HPDE6-E6E7 (cell line): ENCODE data around the gene ADGRA1.
"Not testable (repeated sequence)": the region's sequence is repeated elsewhere in the genome, so short reads cannot be mapped to it uniquely, and the experiment has no call there.

Source experiments
- DNase-seq: peaks from one replicate; pipeline ENCODE4 v3.0.0; 2011; ENCODE audit warnings: missing footprints; ENCODE audit errors: extremely low spot score

Gene ADGRA1

DNA sequence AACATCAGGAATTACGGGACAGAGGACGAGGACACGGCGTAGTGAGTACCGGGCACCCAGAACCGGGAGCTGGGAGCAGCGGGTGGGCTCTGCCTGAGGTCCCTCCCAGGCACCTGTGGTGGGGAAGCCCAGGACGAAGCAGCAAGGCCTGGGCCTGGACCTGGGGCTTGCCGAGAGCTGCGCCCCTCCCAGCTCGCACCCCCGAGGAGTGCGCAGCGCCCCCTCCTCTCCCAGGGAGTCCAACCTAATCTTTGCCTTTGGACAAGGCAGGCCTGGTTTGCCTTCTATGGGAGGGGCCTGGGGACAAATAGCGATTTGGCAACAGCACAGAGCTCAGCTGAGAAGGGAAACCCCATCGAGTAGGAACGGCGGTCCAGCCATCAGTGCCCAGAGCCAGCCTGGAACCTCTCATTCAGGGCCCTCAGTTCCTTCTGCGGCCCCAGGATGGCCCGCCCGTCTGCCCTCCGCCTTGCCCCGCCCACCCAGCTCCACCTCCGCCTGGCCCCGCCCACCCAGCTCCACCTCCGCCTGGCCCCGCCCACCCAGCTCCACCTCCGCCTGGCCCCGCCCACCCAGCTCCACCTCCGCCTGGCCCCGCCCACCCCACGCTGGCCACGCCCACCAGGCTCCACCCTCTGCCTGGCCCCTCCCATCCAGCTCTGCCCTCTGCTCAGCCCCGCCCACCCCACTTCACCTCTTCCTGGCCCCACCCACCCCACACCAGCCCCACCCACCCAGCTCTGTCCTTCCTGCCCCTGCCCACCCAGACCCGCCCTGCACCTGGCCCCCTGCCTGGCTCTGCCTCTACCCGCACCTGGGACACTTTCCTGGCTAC is 39.8 kb downstream of the ADGRA1 start:
- no peak for DNase-seq

DNA sequence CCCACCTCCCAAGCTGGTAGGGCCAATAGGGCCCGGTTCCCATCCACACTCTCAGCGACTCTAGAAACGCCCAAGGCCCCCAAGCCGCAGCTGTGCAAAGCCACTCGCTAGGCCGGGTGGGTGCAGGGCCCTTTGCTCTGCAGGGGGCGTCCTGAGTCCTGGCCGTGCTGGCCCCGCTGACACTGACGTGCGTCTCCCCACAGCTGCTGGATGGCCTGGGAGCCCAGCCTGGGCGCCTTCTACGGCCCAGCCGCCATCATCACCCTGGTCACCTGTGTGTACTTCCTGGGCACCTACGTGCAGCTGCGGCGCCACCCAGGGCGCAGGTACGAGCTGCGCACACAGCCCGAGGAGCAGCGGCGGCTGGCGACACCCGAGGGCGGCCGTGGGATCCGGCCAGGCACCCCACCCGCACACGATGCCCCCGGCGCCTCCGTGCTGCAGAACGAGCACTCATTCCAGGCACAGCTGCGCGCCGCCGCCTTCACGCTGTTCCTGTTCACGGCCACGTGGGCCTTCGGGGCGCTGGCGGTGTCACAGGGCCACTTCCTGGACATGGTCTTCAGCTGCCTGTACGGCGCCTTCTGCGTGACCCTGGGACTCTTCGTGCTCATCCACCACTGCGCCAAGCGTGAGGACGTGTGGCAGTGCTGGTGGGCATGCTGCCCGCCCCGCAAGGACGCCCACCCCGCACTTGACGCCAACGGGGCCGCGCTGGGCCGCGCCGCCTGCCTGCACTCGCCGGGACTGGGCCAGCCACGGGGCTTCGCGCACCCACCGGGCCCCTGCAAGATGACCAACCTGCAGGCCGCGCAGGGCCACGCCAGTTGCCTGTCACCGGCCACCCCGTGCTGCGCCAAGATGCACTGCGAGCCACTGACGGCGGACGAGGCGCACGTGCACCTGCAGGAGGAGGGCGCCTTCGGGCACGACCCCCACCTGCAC is 40.7 kb downstream of the ADGRA1 start:
- no peak for DNase-seq

DNA sequence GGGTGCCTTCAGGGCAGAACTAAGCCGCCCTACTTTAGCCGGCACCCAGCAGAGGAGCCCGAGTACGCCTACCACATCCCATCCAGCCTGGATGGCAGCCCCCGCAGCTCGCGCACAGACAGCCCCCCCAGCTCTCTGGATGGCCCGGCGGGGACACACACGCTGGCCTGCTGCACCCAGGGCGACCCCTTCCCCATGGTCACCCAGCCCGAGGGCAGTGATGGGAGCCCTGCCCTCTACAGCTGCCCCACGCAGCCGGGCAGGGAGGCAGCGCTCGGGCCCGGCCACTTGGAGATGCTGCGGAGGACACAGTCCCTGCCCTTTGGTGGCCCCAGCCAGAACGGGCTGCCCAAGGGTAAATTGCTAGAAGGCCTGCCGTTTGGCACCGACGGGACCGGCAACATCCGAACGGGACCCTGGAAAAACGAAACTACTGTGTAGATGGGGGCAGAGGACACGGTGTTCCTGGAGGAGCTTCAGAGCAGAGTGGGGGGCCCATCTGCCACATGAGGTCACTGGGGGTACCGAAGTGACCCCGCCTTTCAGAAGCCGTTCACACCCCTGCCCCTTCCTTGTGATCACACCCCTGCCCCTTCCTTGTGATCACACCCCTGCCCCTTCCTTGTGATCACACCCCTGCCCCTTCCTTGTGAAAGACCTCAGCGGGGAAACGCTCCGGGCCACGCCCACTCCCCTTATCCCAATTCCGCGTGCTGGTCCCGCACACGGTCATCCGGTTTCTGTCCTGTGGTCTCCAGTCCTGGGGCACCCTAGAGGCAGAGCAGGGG is 41.5 kb downstream of the ADGRA1 start:
- no peak for DNase-seq

DNA sequence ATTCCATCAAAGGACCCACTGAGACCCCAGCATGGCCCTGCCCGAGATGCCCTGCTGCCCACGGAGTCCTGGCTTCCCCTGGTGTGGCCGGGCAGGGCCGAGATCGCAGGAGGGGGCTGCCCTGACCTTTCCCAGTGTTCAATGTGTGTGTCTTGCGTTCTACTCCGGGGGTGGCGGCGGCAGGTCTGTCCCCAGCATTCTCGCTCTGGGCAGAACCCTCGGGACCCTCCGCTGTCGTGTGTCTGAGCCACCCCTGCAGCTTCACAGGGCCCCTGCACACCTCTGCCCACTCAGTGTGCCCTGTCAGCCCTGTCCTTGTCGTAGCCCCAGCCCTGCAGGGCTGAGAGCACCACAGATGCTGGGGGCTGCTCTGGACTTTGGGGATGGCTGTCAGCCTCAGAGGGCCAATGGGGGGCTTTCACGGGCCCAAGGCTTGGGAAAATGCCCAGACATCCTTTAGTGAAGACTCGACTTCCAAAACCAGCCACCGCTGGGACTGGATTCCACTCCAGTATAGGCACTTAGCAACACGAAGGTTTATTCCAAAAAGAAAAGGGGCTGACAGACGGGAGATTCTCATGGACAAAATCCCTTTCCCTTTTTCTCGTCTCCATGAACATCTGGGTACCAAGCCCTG is 42.3 kb downstream of the ADGRA1 start:
- no peak for DNase-seq

DNA sequence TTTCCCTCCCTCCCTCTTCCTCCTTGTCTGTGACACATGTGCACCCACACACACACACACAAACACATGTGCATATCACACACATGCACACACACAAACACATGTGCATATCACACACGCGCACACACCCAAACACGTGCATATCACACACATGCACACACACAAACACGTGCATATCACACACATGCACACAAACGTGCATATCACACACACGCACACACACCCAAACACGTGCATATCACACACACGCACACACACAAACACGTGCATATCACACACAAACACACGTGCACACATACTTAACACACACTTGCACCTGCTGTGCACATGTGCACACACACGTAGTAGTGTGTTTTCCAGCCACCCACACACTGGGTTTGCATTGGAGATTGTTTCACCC is 42.9 kb downstream of the ADGRA1 start:
- DNase-seq: no peak

DNA sequence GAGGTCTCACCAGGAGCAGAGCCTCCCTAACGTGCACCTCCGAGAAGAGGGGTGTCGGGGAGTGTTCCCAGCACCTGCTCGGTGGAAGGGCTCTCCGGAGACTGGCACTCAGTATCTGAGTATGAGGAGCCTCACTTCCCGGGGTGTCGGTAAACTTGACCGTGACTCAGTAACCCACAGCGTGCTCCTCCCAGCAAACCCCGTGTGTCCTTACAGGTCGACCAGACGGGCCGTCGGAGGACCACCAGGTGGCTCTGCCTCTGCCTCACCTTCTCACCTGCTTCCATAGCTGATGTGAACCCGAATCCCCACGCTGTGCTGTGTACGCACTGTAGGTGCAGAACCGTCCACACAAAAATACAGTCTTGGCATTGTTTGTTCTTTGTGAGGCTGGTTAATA is 43.3 kb downstream of the ADGRA1 start:
- no peak for DNase-seq

DNA sequence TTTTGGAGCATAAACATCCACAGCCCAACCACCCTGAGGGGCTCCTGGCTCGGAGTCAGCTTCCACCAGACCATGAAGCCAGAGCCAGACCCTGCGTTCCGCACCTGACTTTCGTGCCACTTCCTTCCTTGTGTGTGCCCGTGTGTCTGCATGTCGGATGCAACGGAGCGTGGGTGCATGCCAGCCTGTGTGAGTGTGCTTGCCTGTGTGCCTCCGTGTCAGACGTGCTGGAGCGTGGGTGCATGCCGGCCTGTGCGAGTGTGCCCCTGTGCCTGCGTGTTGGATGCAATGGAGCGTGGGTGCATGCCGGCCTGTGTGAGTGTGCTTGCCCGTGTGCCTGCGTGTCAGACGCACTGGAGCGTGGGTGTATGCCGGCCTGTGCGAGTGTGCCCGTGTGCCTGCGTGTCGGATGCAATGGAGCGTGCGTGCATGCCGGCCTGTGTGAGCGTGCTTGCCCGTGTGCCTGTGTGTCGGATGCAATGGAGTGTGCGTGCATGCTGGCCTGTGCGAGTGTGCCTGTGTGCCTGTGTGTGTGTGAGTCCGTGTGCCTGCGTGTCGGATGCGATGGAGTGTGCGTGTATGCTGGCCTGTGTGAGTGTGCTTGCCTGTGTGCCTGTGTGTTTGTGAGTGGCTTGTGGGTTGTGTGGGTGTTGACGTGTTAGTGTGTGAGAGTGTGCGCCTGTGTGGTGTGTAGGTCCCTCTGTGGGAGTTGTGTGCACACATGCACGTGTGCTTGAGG is 44.2 kb downstream of the ADGRA1 start:
- no peak for DNase-seq

DNA sequence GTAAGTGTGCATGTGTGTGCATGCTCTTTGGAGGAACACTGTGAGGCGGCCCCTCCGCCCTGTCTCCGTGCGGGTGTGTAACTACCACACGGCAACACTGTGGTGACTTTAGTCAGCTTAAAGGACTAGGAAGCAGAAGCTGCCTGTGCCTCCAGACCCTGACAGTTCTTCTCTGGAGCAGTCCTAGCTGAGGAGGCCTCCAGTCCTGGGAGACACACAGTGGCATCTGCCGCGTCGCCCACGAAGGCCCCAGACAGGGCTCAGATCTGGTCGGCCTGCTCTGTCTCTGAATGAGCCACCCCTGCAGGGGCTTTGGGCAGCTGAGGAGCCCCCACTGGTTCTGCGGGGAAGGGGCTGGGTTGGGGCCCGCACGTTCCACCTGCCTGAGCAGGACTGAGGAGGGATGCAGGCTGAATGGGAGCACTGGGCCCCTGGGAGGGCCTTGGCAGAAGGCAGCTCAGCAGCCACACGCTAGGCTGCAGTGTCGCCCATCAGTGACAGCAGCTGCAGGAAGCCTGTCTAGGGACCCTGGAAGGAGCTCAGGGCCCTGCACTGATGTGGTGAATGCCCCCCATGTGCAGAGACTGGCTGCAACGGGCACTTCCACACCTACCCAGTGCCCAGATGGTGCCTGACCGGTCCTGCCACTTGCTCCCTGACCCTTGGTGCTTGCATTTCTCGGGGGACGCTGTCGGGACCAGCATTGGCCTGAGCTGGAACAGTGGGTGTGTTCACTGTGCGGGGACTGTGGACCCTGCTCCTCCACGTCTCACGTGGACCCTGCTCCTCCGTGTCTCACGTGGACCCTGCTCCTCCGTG is 45.0 kb downstream of the ADGRA1 start:
- no peak for DNase-seq

DNA sequence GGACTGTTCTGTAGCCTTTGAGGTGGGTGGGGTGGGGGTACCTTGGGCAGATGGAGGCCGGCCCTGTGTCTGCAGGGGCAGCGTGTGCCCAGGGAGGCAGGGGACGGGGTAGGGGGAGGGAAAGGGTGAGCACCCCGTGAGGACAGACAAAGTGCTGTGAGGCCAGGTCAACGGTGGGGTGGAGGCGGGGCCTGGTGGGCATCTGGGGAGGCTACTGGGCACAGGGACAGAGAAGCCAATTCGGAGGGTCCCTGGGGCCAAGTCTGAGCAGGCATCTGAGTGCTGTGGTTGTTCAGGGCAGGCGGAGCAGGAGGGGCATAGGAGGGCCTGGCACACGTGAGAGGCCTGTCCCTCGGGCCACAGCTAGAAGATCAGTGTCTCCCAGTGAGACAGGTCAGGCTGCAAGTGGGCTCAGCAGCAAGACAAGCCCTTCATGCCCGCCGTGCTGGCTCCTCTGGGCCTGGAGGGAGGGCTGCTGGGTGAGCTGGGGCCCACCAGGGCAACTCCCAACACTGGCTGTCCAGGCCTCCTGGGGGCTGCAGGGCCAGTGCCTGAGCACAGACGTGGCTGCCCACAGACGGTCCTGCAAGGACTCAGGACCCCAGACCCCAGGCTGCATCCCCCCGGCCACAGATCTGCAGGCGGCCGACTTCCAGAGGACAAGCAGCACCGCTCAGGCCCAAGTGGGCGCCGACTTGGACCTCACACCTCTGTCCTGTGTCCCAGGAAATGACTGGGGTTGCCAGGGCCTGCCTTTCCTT is 45.9 kb downstream of the ADGRA1 start:
- no peak for DNase-seq

DNA sequence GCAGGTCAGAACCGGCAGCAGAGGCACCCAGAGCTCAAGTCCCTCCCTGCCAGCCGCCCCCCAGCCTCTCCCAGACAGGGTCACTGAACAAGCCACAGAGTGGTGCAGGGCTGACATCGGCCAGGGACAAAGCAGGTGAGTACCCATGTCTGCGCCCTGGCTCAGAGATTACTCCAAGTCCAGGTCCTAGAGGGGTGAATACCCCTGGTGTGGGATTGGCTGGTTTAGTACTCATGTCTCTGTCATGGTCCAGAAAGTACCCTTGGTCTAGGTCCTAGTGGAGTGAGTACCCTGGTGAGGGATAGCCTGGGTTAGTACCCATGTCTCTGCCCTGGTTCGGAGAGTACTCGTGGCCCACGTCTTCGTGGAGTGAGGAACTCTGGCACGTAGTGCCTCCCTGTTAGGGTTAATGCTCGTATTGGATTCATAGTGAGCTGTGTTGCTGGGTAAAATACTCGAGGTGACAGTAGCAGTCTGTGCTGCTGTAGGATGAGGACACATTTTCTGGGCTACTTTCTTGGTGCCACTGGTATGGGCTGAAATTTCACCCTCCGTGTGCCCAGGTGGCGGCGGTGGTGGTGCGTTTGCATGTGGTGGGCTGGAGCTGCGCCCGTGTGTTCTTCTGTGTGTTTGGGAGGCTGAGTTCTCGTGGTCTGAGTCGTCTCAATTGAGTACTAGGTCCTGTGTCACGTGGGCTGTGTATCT is 46.8 kb downstream of the ADGRA1 start:
- no peak for DNase-seq

DNA sequence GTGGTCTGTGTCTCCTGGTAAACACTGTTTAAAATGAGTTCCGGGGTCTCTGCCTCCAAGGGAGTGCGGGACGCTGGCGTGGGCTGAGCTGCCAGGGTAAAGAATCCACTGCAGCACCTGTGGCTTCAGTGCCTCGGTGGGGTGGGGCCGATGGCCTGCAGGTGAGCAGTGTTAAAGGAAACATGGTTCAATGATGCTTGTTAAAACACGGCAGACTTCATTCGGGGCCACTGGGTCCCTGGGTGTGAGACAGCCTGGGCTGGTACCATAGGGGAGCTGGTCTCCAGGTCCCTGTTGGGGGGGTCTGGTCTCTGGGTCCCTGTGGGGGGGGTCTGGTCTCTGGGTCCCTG is 47.4 kb downstream of the ADGRA1 start:
- DNase-seq: no peak

DNA sequence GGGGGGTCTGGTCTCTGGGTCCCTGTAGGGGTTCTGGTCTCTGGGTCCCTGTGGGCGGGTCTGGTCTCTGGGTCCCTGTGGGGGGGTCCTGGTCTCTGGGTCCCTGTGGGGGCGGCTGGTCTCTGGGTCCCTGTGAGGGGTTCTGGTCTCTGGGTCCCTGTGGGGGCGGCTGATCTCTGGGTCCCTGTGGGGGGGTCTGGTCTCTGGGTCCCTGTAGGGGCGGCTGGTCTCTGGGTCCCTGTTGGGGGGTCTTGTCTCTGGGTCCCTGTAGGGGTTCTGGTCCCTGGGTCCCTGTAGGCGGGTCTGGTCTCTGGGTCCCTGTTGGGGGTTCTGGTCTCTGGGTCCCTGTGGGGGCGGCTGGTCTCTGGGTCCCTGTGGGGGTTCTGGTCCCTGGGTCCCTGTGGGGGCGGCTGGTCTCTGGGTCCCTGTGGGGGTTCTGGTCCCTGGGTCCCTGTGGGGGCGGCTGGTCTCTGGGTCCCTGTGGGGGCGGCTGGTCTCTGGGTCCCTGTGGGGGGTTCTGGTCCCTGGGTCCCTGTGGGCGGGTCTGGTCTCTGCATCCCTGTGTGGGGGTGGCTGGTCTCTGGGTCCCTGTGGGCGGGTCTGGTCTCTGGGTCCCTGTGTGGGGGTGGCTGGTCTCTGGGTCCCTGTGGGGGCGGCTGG is 49.9 kb downstream of the ADGRA1 start:
- not testable (repeated sequence) for DNase-seq

DNA sequence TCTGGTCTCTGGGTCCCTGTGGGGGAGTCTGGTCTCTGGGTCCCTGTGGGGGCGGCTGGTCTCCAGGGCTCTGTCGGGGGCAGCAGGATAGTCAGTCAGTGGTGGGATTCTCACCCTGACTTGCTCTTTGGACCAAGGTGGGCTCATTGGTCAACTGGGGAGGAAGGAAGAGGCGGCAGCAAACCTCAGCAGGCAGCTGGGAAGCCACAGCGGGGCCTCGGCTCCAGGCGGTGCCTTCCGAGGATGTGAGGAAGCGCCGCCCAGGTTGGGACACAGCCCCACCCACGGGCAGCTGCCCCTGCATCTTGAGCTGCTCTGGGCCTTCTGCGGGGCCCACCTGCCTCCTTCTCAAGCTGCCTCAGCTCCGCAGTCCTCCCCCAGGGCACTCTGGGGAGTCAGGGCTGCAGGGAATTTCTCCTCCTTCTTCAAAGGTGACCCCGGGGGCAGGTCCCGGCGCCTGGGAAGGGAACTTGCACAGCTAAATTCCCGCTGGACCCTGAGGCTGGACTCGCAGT is 51.9 kb downstream of the ADGRA1 start:
- no peak for DNase-seq

DNA sequence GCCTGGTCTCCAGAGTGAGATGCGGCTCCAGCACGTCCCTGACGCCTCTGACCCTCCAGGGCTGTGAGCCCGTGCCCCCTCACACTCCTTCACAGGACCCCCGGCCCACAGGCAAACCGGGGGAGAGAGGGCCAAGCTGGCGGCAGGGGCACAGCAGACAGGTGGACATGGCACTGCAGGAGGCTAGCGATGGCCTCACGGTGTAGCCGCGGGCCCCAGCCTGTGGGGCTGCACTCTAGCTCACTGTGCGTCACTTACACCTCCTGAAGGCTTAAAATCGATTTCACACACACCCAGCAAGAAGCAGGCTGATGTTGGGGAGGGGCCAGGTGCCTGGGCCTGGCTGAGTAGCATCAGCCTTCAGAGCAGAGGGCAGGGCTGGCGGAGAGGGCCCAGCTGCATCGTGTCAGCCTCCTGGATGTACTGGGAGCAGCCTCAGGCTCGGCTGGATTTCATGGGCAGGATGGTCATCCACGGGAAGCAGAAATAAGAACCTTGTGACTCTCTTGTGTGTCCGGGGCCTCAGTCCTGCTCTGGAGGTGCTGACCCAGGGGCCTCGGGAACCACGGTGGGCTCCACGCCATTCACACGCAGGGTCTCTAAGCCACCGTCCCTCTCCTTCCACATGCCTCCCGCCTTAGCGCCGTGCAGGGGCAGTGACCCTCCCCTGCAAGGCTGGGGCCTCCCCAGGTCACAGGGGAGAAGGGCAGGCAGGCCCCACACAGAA is 52.9 kb downstream of the ADGRA1 start:
- no peak for DNase-seq

DNA sequence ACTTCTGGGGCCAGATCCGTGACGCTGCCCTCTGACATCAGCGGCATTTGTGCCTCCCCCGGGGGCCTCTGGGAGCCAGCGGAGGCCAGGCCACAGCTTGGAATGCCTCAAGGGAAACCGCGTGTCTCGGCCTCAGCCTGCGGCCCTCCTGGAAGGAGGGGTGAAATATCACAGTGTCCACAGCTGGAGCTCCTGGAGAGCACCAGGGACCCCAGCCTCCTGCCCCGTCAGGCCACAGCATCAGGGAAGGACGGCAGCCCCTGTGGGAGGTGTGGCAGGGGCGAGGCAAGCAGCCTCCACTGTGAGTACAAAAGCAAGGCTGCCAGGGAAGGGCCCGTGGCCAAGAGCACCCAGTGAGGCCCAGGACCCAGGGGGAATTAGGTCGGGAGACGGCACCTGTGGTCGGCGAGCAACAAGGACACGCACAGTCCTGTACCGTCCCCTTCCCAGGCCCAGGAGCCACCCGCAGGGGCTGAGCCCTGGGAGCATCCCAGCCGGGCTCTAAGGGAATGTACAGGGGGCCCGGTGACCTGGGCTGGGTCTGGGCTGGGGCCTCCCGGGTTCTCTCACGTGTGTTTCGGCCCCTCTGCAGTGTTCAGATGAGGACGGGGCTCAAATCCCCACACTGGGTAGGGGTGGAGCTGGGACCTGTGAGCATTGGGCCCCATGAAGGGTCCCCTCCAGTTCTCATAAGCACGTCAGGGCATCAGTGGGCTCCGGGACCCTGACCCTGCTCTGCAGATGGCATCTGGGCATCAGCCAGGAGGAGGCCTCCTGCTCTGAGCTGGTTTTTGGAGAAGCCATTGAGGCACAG is 53.6 kb downstream of the ADGRA1 start:
- no peak for DNase-seq

DNA sequence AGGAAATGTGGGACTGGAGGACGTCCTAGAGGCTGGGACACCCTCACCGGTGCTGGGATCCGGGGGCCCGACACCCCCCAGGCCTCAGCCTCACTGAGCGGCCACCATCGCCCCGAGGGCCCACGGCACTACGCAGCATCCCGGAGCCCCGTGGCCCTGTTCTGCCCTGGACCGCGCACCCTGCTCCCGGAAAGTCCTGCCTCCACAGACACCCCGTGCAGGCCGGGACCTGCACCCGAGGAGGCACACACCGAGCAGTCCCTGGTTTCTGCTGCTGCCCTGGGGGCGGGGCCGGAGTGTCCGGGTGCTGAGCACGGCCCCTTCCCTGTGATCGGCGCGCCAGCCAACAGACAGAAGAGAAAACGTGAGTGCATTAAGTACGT is 54.2 kb downstream of the ADGRA1 start:
- no peak for DNase-seq
